ENCODE measurements around the gene PTPRC. TPM values are rescaled to one million over a fixed set of nuclear protein-coding genes. Genes with fewer than 3 reads are reported as not detected.

Gene PTPRC
- total RNA-seq, 3 donors from 2014 or later, result 22.0 to 36.0 (median 35.7) TPM

GRCh38 chr1:198620951-198621824, 17.7 kb upstream of the PTPRC start:
- no peak for DNase-seq (ENCODE audit: low spot score in 2 of 2)
- Histone ChIP-seq H3K27ac (no peak overlapping the region), H3K4me3 (no peak overlapping the region), H3K9me3 (no peaks in the 10 kb centered on the region), H3K4me1 (no peaks in the 10 kb centered on the region), H3K36me3 (no peaks in the 10 kb centered on the region), H3K27me3 (no peaks in the 10 kb centered on the region)
- intact Hi-C loops (cut with DNase I; ENCODE audit: low total_unique reads), result loop anchor here (5.0 kb wide), 1 partner anchor 179 kb away; no protein-coding TSS in a partner anchor
- TF ChIP-seq CTCF (IDR thresholded peaks at IDR 0.05), result no peak
- no peak for TF ChIP-seq POLR2AphosphoS5 (IDR thresholded peaks at IDR 0.05)
- TF ChIP-seq POLR2A (IDR thresholded peaks at IDR 0.05), result no peak

- Histone ChIP-seq H3K4me3 (no peak overlapping the region), H3K27ac (no peak overlapping the region), H3K27me3 (no peaks in the 10 kb centered on the region), H3K36me3 (no peaks in the 10 kb centered on the region), H3K9me3 (no peaks in the 10 kb centered on the region), H3K4me1 (no peaks in the 10 kb centered on the region)
- intact Hi-C loops (cut with DNase I; ENCODE audit: low total_unique reads), result loop anchor here (5.0 kb wide), 1 partner anchor 180 kb away; no protein-coding TSS in a partner anchor
- TF ChIP-seq POLR2AphosphoS5 (IDR thresholded peaks at IDR 0.05), result no peak
- TF ChIP-seq POLR2A (IDR thresholded peaks at IDR 0.05), result no peak
- no peak for TF ChIP-seq CTCF (IDR thresholded peaks at IDR 0.05)
- DNase-seq (ENCODE audit: low spot score in 2 of 2), result no peak
Observed at GRCh38 chr1:198622001-198622400, 16.8 kb upstream of the PTPRC start.

GRCh38 chr1:198623752-198624647, 14.8 kb upstream of the PTPRC start:
- intact Hi-C loops (cut with DNase I; ENCODE audit: low total_unique reads), result loop anchor here (2.0 to 5.0 kb wide), 2 partner anchors 21 to 182 kb away; no protein-coding TSS in a partner anchor
- H3K4me3 ChIP-seq, result no peak overlapping the region
- H3K36me3 ChIP-seq, result no peaks in the 10 kb centered on the region
- DNase-seq (ENCODE audit: low spot score in 2 of 2), result no peak
- TF ChIP-seq CTCF (IDR thresholded peaks at IDR 0.05) (no peak), POLR2A (IDR thresholded peaks at IDR 0.05) (no peak), POLR2AphosphoS5 (IDR thresholded peaks at IDR 0.05) (no peak)
- no peaks in the 10 kb centered on the region for H3K4me1 ChIP-seq
- H3K9me3 ChIP-seq, result no peaks in the 10 kb centered on the region
- no peak overlapping the region for H3K27ac ChIP-seq
- no peaks in the 10 kb centered on the region for H3K27me3 ChIP-seq

GRCh38 chr1:198624648-198624980, 14.2 kb upstream of the PTPRC start:
- no peaks in the 10 kb centered on the region for H3K27me3 ChIP-seq
- H3K4me1 ChIP-seq, result no peaks in the 10 kb centered on the region
- no peaks in the 10 kb centered on the region for H3K36me3 ChIP-seq
- TF ChIP-seq POLR2AphosphoS5 (IDR thresholded peaks at IDR 0.05) (no peak), CTCF (IDR thresholded peaks at IDR 0.05) (no peak), POLR2A (IDR thresholded peaks at IDR 0.05) (no peak)
- DNase-seq (ENCODE audit: low spot score in 2 of 2), result no peak
- H3K9me3 ChIP-seq, result no peaks in the 10 kb centered on the region
- intact Hi-C loops (cut with DNase I; ENCODE audit: low total_unique reads), result loop anchor here (2.0 to 5.0 kb wide), 2 partner anchors 20 to 182 kb away; no protein-coding TSS in a partner anchor
- no peak overlapping the region for H3K4me3 ChIP-seq
- no peak overlapping the region for H3K27ac ChIP-seq
